Esophagus muscularis mucosa (tissue), 4 donors: Measurements from ENCODE around the gene LMO7. TPM values are rescaled to one million over a fixed set of nuclear protein-coding genes. Genes with fewer than 3 reads are reported as not detected.

Experiments used
- DNase-seq: peaks from one replicate; pipeline ENCODE4 v3.0.0-alpha.2; 2017; ENCODE audit errors: extremely low spot score
- H3K27ac ChIP-seq, 4 donors: fragments of 200-600 bp; sonication (generic); replicated peaks in 1 of 4; 1 replicate in 3 of 4; 2 replicates in 1 of 4; pipeline ENCODE4 v1.5.1; 2016 to 2019; ENCODE audit warnings: mild to moderate bottlenecking in 1 of 4
- H3K27me3 ChIP-seq, 4 donors: fragments of 200-600 bp; sonication (generic); one replicate each; pipeline versions ENCODE4 v1.5.1 to v1.6.0; 2016 to 2019
- H3K36me3 ChIP-seq, 4 donors: fragments of 200-600 bp; sonication (generic); one replicate each; pipeline ENCODE4 v1.5.1; 2016 to 2019
- H3K4me1 ChIP-seq, 4 donors: fragments of 200-600 bp; sonication (generic); one replicate each; pipeline ENCODE4 v1.5.1; 2016 to 2019
- H3K4me3 ChIP-seq, 4 donors: fragments of 200-600 bp; sonication (generic); 1 replicate in 2 of 4; 2 replicates in 2 of 4; pipeline ENCODE4 v1.5.1; 2016 to 2019; ENCODE audit warnings: mild to moderate bottlenecking in 4 of 4, moderate library complexity in 1 of 4
- H3K9me3 ChIP-seq, 4 donors: fragments of 200-600 bp; sonication (generic); 1 replicate in 3 of 4; 2 replicates in 1 of 4; pipeline ENCODE4 v1.5.1; 2016 to 2019
- EP300 ChIP-seq: sonication (generic); formaldehyde crosslinking; IDR thresholded peaks from one replicate; pipeline ENCODE4 v1.6.1; 2017; ENCODE audit warnings: antibody characterized with exemption
- POLR2A ChIP-seq: fragments of 450-650 bp; IDR thresholded peaks from one replicate; pipeline ENCODE4 v1.6.1; 2017; ENCODE audit warnings: antibody characterized with exemption, moderate library complexity, mild to moderate bottlenecking, low read depth
- POLR2AphosphoS5 ChIP-seq, 2 donors: sonication (generic); formaldehyde crosslinking; IDR thresholded peaks; one replicate each; pipeline ENCODE4 v1.6.1; 2017; ENCODE audit warnings: antibody characterized with exemption in 2 of 2
- whole genome bisulfite sequencing: methylation state at CpG from one replicate; pipeline ENCODE4 v1.1.5; 2018; 5-methylcytosine and 5-hydroxymethylcytosine counted together
- intact Hi-C: fragments of 100-400 bp; cut with DNase I; formaldehyde crosslinking; loops from one replicate; pipeline ENCODE4 v1.15.1; 2023
- total RNA-seq, 4 donors: library from RNA; depleted of rRNA; stranded (reverse); fragments of >200 nt; gene quantifications; one replicate each; pipeline versions ENCODE4 v1.1.0 to v1.2.1, GENCODE V29; 2016
- TF ChIP-seq, protein P1 (sequence below), 3 experiments: fragments of 200-600 bp in 2 of 3; fragments of 450-650 bp in 1 of 3; sonication (generic) in 2 of 3; IDR thresholded peaks; one replicate each; pipeline ENCODE4 v1.5.1; 2017 to 2019; ENCODE audit warnings: antibody characterized with exemption in 3 of 3, mild to moderate bottlenecking in 2 of 3, moderate library complexity in 1 of 3

Gene LMO7
- total RNA-seq, 4 donors from 2014 or later: 11.4 to 17.8 (median 14.7) TPM

DNA sequence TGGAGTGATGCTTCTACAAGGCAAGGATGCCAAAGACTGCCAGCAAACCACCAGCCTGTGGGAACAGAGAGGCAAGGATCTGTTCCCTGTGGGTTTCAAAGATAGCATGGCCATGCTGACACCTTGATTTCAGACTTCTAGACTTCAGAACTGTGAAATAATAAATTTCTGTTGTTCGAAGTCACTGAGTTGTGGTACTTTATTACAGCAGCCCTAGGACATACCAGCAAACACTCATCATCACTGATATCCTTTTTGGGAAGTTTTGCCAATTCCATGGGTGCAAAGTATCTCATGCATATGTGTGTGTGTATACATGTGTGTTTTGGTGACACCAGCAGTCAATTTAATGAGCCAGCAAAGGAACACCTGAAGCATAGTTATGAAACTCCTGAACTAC lies 21.0 kb downstream of the LMO7 start:
- Histone ChIP-seq H3K4me1 (no peaks in the 10 kb centered on the region), H3K27me3 (no peaks in the 10 kb centered on the region), H3K4me3 (no peak overlapping the region), H3K9me3 (no peaks in the 10 kb centered on the region), H3K36me3 (no peaks in the 10 kb centered on the region), H3K27ac (no peak overlapping the region)
- no peak for DNase-seq
- intact Hi-C loops: no loop called here
- WGBS: 94% methylated on average over 1 of the region's 1 CpG
- TF ChIP-seq EP300 (no peak), POLR2A (no peak), POLR2AphosphoS5 (IDR thresholded peaks at IDR 0.05) (no peak)
- TF ChIP-seq, protein P1, sequence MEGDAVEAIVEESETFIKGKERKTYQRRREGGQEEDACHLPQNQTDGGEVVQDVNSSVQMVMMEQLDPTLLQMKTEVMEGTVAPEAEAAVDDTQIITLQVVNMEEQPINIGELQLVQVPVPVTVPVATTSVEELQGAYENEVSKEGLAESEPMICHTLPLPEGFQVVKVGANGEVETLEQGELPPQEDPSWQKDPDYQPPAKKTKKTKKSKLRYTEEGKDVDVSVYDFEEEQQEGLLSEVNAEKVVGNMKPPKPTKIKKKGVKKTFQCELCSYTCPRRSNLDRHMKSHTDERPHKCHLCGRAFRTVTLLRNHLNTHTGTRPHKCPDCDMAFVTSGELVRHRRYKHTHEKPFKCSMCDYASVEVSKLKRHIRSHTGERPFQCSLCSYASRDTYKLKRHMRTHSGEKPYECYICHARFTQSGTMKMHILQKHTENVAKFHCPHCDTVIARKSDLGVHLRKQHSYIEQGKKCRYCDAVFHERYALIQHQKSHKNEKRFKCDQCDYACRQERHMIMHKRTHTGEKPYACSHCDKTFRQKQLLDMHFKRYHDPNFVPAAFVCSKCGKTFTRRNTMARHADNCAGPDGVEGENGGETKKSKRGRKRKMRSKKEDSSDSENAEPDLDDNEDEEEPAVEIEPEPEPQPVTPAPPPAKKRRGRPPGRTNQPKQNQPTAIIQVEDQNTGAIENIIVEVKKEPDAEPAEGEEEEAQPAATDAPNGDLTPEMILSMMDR (IDR thresholded peaks at IDR 0.05): no peak

DNA sequence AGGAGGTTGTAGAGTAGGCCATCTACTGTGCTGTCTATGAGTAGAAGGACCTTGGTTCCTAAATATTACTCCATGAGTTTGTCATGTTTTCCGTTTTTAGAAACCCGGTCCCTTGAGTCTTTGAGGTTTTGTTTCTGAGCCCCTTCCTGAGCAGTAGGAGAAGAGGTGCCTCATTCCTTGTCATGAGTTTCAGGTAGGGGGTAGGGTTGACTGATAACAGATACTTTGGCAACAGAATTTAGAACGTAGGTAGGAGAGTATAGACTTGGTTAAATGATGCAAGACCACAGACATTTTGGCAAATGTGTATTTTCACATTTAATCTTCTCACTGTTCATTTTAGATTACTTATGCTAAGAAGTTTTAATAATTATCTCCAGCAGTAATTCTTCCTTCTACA lies 24.6 kb downstream of the LMO7 start:
- Histone ChIP-seq H3K36me3 (no peaks in the 10 kb centered on the region), H3K4me3 (no peak overlapping the region), H3K27me3 (no peaks in the 10 kb centered on the region), H3K4me1 (no peaks in the 10 kb centered on the region), H3K9me3 (no peaks in the 10 kb centered on the region), H3K27ac (no peak overlapping the region)
- TF ChIP-seq, protein P1 (IDR thresholded peaks at IDR 0.05): no peak
- TF ChIP-seq POLR2A: no peak
- no peak for TF ChIP-seq EP300
- TF ChIP-seq POLR2AphosphoS5 (IDR thresholded peaks at IDR 0.05): no peak
- intact Hi-C loops: no loop called here
- no peak for DNase-seq
- 90% methylated on average over 3 of the region's 3 CpGs for WGBS

DNA sequence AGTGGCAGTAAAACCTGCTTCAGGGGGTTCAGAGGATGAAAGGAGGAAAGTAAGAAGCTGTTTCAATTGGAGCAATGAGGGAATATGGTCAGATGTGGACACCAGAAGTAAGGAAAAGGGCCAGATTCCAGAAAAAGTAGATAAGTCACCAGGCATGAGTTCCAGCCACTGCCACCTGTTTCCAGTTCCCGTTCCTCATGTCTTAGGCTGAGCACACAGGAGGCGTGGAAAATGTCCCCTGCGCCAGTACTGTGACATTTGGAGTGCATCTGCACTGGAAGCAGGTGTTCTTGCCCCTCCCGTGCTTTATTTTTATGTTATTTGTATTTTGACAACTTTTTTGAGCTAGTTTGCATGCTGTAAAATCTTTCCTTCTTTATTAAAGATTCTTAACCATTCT lies 25.3 kb downstream of the LMO7 start:
- Histone ChIP-seq H3K9me3 (no peaks in the 10 kb centered on the region), H3K4me1 (no peaks in the 10 kb centered on the region), H3K4me3 (no peak overlapping the region), H3K27me3 (no peaks in the 10 kb centered on the region), H3K36me3 (no peaks in the 10 kb centered on the region), H3K27ac (no peak overlapping the region)
- TF ChIP-seq, protein P1 (IDR thresholded peaks at IDR 0.05): no peak
- TF ChIP-seq POLR2AphosphoS5 (IDR thresholded peaks at IDR 0.05) (no peak), EP300 (no peak), POLR2A (no peak)
- intact Hi-C loops: no loop called here
- WGBS: 93% methylated on average over 4 of the region's 4 CpGs
- DNase-seq: no peak

DNA sequence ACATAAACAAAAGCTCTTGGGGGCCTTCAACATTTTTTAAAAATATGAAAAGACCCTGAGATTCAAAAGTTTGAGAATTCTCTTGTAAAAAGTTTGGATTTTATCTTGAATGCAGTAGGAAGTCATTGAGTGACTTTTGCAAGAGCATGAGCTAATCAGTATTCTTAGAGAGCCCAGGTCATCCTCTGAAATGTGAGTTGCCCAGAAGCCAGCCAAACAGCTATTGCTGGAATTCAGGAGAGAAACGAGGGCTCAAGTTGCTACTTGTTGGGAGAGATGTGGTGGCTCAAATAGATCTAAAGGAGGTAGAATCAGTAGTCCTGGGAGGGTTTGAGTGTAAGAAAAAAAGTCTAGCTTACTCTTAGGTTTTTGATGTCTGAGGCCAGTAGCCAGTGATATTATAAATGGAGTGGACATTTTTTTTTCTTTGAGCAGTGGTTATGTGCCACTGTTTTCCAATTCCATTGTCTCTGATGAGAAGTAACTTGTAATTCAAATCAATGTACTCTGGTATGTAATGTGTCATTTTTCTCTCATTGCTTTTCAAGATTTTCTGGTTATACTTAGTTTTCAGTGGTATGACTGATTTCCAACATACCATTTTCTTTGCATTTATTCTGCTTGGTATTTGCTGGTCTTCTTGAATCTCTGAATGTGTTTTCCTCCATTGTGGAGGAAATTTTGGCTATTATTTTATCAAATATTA lies 30.7 kb downstream of the LMO7 start:
- intact Hi-C loops: no loop called here
- no peaks in the 10 kb centered on the region for H3K9me3 ChIP-seq
- H3K36me3 ChIP-seq: no peaks in the 10 kb centered on the region
- H3K4me3 ChIP-seq: no peak overlapping the region
- no peak for DNase-seq
- TF ChIP-seq, protein P1 (IDR thresholded peaks at IDR 0.05): no peak
- no peak for TF ChIP-seq POLR2AphosphoS5 (IDR thresholded peaks at IDR 0.05)
- no peak for TF ChIP-seq EP300
- TF ChIP-seq POLR2A: no peak
- H3K27me3 ChIP-seq: no peaks in the 10 kb centered on the region
- H3K4me1 ChIP-seq: no peaks in the 10 kb centered on the region
- H3K27ac ChIP-seq: no peak overlapping the region
- 75% methylated on average over 1 of the region's 1 CpG for WGBS

DNA sequence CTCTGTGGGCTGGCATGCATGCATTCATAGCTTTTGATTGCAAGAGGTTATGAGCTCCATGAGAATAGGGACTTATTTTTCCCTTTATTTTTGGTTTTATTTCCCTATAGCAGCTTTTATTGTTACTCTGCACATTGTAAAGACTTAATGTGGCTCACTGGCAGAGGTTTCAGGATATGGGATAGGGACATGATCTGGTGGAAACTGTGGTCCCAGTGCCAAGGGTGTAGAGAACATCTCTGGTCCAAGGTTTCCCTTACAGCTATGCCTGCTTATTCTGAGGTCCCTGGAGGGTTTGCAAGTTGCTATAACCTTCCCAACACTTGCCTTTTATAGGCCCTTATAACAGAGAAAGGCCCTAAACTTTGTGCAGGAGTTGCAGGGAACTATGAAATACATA lies 33.6 kb downstream of the LMO7 start:
- Histone ChIP-seq H3K9me3 (no peaks in the 10 kb centered on the region), H3K4me1 (peaks cover 0 to 3% (median 0%) of the 10 kb centered on the region in 4 donors), H3K4me3 (no peak overlapping the region), H3K36me3 (no peaks in the 10 kb centered on the region), H3K27ac (no peak overlapping the region), H3K27me3 (no peaks in the 10 kb centered on the region)
- intact Hi-C loops: no loop called here
- DNase-seq: no peak
- no peak for TF ChIP-seq POLR2AphosphoS5 (IDR thresholded peaks at IDR 0.05)
